CD14-positive monocyte (primary cell): ENCODE data around the gene PITPNM2. TPM values are rescaled to one million over a fixed set of nuclear protein-coding genes. Genes with fewer than 3 reads are reported as not detected.

Experiments used
- DNase-seq, 3 donors: peaks; one replicate each; pipeline ENCODE4 v3.0.0-alpha.2; 2011 to 2022
- H2AFZ ChIP-seq: 2 replicates; pipeline ENCODE4 v1.6.0; 2012; ENCODE audit warnings: mild to moderate bottlenecking, low read depth, low read length, inconsistent platforms; ENCODE audit not compliant: insufficient read depth, poor library complexity, severe bottlenecking
- H3K27ac ChIP-seq, 2 donors: 1 replicate in 1 of 2; 2 replicates in 1 of 2; pipeline ENCODE4 v1.5.1; 2012 to 2013; ENCODE audit warnings: low read length in 2 of 2, control low read depth in 1 of 2, inconsistent platforms in 1 of 2, low read depth in 1 of 2, mild to moderate bottlenecking in 1 of 2
- H3K27me3 ChIP-seq, 2 donors: one replicate each; pipeline versions ENCODE4 v1.6.0 to v1.6.1; 2011 to 2013; ENCODE audit warnings: low read length in 2 of 2; ENCODE audit not compliant: control insufficient read depth in 2 of 2, insufficient read depth in 2 of 2
- H3K36me3 ChIP-seq, 2 donors: replicated peaks in 1 of 2; 1 replicate in 1 of 2; 2 replicates in 1 of 2; pipeline versions ENCODE4 v1.5.1 to v1.6.1; 2012 to 2013; ENCODE audit warnings: low read length in 2 of 2, control low read depth in 1 of 2, inconsistent platforms in 1 of 2, mild to moderate bottlenecking in 1 of 2; ENCODE audit not compliant: insufficient read depth in 2 of 2, control insufficient read depth in 1 of 2
- H3K4me1 ChIP-seq, 2 donors: 1 replicate in 1 of 2; 2 replicates in 1 of 2; pipeline versions ENCODE4 v1.5.1 to v1.6.1; 2012 to 2013; ENCODE audit warnings: low read length in 2 of 2, control low read depth in 1 of 2, inconsistent platforms in 1 of 2, mild to moderate bottlenecking in 1 of 2, moderate library complexity in 1 of 2; ENCODE audit not compliant: insufficient read depth in 2 of 2, control insufficient read depth in 1 of 2
- H3K4me2 ChIP-seq: replicated peaks from 2 replicates; pipeline ENCODE3; 2012; ENCODE audit warnings: low read length, moderate library complexity, mild to moderate bottlenecking; ENCODE audit not compliant: poor library complexity, severe bottlenecking; ENCODE audit errors: extremely low read depth
- H3K4me3 ChIP-seq, 3 experiments: fragments of 200-600 bp in 1 of 3; sonication (generic) in 1 of 3; replicated peaks in 1 of 3; 1 replicate in 2 of 3; 2 replicates in 1 of 3; pipeline ENCODE4 v1.5.1; 2011 to 2013; ENCODE audit warnings: low read length in 3 of 3, mild to moderate bottlenecking in 3 of 3, control low read depth in 2 of 3, low read depth in 2 of 3, inconsistent platforms in 1 of 3, moderate library complexity in 1 of 3
- H3K79me2 ChIP-seq: 2 replicates; pipeline ENCODE4 v1.6.0; 2012; ENCODE audit warnings: mild to moderate bottlenecking, control low read depth, inconsistent platforms, low read length, moderate library complexity; ENCODE audit not compliant: insufficient read depth
- H3K9ac ChIP-seq: 2 replicates; pipeline ENCODE4 v1.6.0; 2017; ENCODE audit warnings: low read length, mild to moderate bottlenecking; ENCODE audit not compliant: insufficient read depth, poor library complexity, severe bottlenecking
- H3K9me3 ChIP-seq, 2 donors: replicated peaks in 1 of 2; 1 replicate in 1 of 2; 2 replicates in 1 of 2; pipeline versions ENCODE4 v1.5.1 to v1.6.1; 2012 to 2013; ENCODE audit warnings: low read length in 2 of 2, control low read depth in 1 of 2; ENCODE audit not compliant: control insufficient read depth in 1 of 2, insufficient read depth in 1 of 2
- H4K20me1 ChIP-seq: 2 replicates; pipeline ENCODE4 v1.6.0; 2012; ENCODE audit warnings: mild to moderate bottlenecking, low read length, control low read depth, moderate library complexity; ENCODE audit not compliant: insufficient read depth
- H3K27ac Mint-ChIP-seq, 7 donors: one replicate each; pipeline ENCODE4 v1.8.0; 2020; ENCODE audit warnings: mild to moderate bottlenecking in 7 of 7, mixed read lengths in 7 of 7, moderate library complexity in 6 of 7, inconsistent platforms in 2 of 7
- H3K27me3 Mint-ChIP-seq, 3 donors: one replicate each; pipeline ENCODE4 v1.8.0; 2021 to 2022; ENCODE audit warnings: low read depth in 3 of 3, mild to moderate bottlenecking in 3 of 3, mixed read lengths in 3 of 3, moderate library complexity in 3 of 3, inconsistent platforms in 1 of 3
- H3K36me3 Mint-ChIP-seq, 2 donors: one replicate each; pipeline ENCODE4 v1.8.0; 2020; ENCODE audit warnings: mixed read lengths in 2 of 2, inconsistent platforms in 1 of 2, mild to moderate bottlenecking in 1 of 2
- H3K4me1 Mint-ChIP-seq: one replicate; pipeline ENCODE4 v1.8.0; 2020; ENCODE audit warnings: mild to moderate bottlenecking, mixed read lengths
- H3K4me3 Mint-ChIP-seq, 2 donors: one replicate each; pipeline ENCODE4 v1.8.0; 2020; ENCODE audit warnings: mild to moderate bottlenecking in 2 of 2, mixed read lengths in 2 of 2, moderate library complexity in 1 of 2
- H3K9me3 Mint-ChIP-seq, 7 donors: one replicate each; pipeline ENCODE4 v1.8.0; 2020 to 2022; ENCODE audit warnings: mixed read lengths in 7 of 7, mild to moderate bottlenecking in 6 of 7, moderate library complexity in 6 of 7, inconsistent platforms in 2 of 7
- WGBS: methylation state at CpG from one replicate; pipeline ENCODE4 v1.1.5; 2013; ENCODE audit warnings: missing lambda C conversion rate; ENCODE audit not compliant: insufficient coverage; 5-methylcytosine and 5-hydroxymethylcytosine counted together
- intact Hi-C, 2 donors: fragments of 100-400 bp; cut with micrococcal nuclease; formaldehyde crosslinking; loops; one replicate each; pipeline versions ENCODE4 v1.15.0 to v1.15.1; 2023
- polyA plus RNA-seq, 3 donors: library from polyadenylated mRNA; depleted of rRNA in 1 of 3; unstranded in 2 of 3; stranded (reverse) in 1 of 3; fragments of 300-500 nt in 2 of 3; fragments of >200 nt in 1 of 3; fragmentation: Illumina TruSeq in 2 of 3; gene quantifications; 1 replicate in 2 of 3; 2 replicates in 1 of 3; pipeline ENCODE4 v1.2.3, GENCODE V29; 2012 to 2021
- TF ChIP-seq, protein P1 (sequence below): fragments of 200-600 bp; IDR thresholded peaks from one replicate; pipeline ENCODE4 v1.8.0; 2022; ENCODE audit warnings: antibody characterized with exemption, mild to moderate bottlenecking

PITPNM2 gene
- polyA plus RNA-seq, 3 donors: 0.08 to 0.67 TPM; not detected in 1

DNA sequence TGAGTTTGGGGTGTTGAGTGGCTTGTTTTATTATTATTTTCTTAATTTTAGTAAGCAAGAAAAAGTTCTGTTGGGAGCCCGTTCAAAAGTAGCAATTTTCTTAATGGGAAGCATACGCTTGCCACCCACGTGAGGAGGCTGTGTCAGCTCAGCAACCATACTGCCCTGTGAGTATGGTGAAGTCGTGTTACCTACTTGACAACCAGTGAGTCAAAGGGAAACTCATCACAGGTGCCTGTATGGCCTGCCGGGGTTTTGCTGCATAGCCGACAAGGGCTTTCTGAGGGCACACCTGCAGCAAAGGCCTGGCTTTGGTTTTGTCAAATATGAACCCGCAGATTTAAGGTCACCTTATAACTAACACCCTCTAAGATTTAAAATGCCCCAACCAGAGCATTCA lies 31.1 kb downstream of the PITPNM2 start:
- no peaks in the 10 kb centered on the region for H3K36me3 Mint-ChIP-seq
- Histone ChIP-seq H3K4me1 (peaks cover 15 to 18% of the 10 kb centered on the region in 2 donors), H4K20me1 (no peaks in the 10 kb centered on the region), H3K36me3 (no peaks in the 10 kb centered on the region), H2AFZ (no peak overlapping the region), H3K4me2 (no peak overlapping the region), H3K79me2 (no peaks in the 10 kb centered on the region), H3K9me3 (no peaks in the 10 kb centered on the region), H3K27ac (no peak overlapping the region), H3K27me3 (no peaks in the 10 kb centered on the region), H3K9ac (no peak overlapping the region), H3K4me3 (no peak overlapping the region)
- H3K27me3 Mint-ChIP-seq: peaks cover 0 to 4% (median 2%) of the 10 kb centered on the region in 3 donors
- TF ChIP-seq, protein P1, sequence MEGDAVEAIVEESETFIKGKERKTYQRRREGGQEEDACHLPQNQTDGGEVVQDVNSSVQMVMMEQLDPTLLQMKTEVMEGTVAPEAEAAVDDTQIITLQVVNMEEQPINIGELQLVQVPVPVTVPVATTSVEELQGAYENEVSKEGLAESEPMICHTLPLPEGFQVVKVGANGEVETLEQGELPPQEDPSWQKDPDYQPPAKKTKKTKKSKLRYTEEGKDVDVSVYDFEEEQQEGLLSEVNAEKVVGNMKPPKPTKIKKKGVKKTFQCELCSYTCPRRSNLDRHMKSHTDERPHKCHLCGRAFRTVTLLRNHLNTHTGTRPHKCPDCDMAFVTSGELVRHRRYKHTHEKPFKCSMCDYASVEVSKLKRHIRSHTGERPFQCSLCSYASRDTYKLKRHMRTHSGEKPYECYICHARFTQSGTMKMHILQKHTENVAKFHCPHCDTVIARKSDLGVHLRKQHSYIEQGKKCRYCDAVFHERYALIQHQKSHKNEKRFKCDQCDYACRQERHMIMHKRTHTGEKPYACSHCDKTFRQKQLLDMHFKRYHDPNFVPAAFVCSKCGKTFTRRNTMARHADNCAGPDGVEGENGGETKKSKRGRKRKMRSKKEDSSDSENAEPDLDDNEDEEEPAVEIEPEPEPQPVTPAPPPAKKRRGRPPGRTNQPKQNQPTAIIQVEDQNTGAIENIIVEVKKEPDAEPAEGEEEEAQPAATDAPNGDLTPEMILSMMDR: no peak
- no peak for DNase-seq
- WGBS: 100% methylated on average over 7 of the region's 7 CpGs
- no peak overlapping the region for H3K27ac Mint-ChIP-seq
- peaks cover 17% of the 10 kb centered on the region for H3K4me1 Mint-ChIP-seq
- intact Hi-C loops: no loop called here
- H3K4me3 Mint-ChIP-seq: no peak overlapping the region
- H3K9me3 Mint-ChIP-seq: no peaks in the 10 kb centered on the region

DNA sequence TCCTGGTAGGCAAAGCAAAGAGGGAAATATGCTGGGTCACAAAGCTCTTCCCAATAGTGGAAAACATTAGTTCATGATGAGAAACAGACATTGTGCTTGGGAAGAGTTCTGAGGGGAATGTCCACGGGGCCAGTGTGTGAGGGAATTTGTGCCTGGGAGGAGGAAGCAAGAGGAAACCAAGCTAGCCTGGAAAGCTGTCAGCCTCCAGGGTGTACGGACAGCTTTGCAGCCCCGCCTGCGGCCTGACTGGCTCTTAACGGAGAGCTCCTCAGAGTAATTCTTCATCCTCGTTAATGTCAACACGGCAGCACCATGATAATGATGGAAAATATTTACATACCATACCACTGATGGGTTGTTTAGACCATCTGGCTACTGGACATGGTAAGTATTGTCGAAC lies 32.4 kb downstream of the PITPNM2 start:
- no peak for DNase-seq
- 100% methylated on average over 1 of the region's 8 CpGs for WGBS
- no peak overlapping the region for H3K9ac ChIP-seq
- peaks cover 18 to 24% of the 10 kb centered on the region in 2 donors for H3K4me1 ChIP-seq
- no peaks in the 10 kb centered on the region for H3K27me3 ChIP-seq
- Mint-ChIP-seq H3K27me3 (peaks cover 0 to 4% (median 2%) of the 10 kb centered on the region in 3 donors), H3K9me3 (no peaks in the 10 kb centered on the region), H3K27ac (peak overlapping the region in 1 of 7 donors; percentile 79), H3K4me1 (peaks cover 23% of the 10 kb centered on the region), H3K36me3 (no peaks in the 10 kb centered on the region), H3K4me3 (no peak overlapping the region)
- intact Hi-C loops: no loop called here
- H2AFZ ChIP-seq: no peak overlapping the region
- H3K4me2 ChIP-seq: no peak overlapping the region
- H3K27ac ChIP-seq: no peak overlapping the region
- no peaks in the 10 kb centered on the region for H3K9me3 ChIP-seq
- TF ChIP-seq, protein P1: no peak
- no peak overlapping the region for H3K4me3 ChIP-seq
- no peaks in the 10 kb centered on the region for H3K79me2 ChIP-seq
- no peaks in the 10 kb centered on the region for H3K36me3 ChIP-seq
- no peaks in the 10 kb centered on the region for H4K20me1 ChIP-seq
